Middle frontal gyrus (tissue), 1 donor: ENCODE measurements around the gene GLDN.
"Not testable (repeated sequence)": the region's sequence is repeated elsewhere in the genome, so short reads cannot be mapped to it uniquely, and the experiment has no call there.

Experiments used
- DNase-seq: peaks from one replicate; pipeline ENCODE4 v3.0.0-alpha.2; 2015; ENCODE audit warnings: low spot score; ENCODE audit errors: extremely low spot score

Gene GLDN

GRCh38 chr15:51386960-51387698 is 45.7 kb downstream of the GLDN start:
- no peak for DNase-seq

- DNase-seq, result no peak
Observed at GRCh38 chr15:51387699-51388041, 46.2 kb downstream of the GLDN start.

DNA sequence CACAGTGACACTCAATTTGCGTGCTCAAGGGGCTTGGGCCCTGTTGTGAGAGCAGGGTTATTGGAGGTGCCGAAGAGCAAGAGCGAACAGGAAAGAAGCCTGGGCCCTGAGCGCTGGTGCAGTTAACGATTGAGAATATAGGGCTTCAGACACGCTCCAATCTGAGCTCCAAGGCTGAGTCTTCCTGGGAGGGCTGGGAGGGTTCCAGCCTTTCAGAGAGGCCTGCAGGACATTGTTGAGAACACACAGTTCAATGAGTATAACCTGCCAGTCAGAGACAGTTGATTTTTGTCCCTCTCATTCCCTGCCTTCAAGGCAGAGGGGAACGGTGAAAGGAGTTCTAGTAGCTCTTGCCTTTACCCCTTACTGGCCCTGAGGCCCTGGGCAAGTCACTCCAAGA is 47.3 kb downstream of the GLDN start:
- no peak for DNase-seq

DNA sequence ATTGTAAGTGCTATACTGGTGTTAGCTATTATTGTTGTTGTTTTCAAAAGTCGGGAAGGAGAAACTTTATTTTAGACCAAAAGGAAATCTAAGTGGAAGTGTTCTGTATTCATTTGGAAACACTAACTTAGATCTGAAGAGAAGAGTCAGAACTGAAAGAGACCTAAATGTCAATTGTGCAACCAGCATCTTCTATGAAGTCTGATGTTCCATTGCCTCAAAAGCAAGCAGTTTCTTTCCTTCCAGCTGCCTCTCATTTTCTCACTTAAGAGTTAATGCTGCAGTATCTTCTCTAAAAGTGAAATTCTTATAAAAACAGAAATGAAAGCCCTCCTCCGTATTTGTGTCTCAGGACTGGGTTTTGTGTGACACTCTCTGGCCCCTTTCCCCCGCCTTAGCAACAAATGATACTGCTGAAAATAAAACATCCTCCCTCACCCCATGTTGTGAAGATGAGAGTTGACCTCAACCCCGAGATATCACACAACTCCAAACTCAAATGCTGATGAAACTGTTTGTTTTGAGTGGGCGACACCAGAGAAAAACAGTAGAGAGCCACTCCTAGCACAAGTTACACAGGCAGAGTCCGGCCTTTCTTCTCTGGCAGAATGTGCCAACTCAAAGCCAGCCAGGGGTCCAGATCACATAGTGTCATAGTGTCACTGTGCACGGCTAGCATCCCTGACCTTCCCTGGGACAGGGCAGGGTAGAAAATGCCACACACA is 48.9 kb downstream of the GLDN start:
- no peak for DNase-seq

- no peak for DNase-seq
Observed at GRCh38 chr15:51390966-51391422, 49.5 kb downstream of the GLDN start.

DNA sequence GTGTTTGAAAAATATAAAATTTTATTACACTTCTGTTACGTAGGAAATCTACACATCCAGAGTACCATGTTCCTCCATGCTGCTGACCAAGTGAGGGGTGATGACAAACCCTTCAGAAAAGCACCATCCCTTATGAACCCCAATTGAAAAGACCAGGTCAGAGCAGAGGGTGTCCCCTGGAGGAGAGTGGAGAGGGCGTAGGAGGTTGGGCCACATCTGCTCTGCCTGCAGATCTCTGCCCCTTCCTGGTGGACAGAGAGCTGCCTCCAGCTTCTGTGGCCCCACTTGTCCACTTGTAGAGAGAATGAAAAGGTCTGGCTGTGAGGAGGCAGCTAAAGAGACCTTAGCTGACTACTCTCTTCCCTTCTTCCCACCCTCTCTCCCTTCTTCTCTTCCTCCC is 55.5 kb downstream of the GLDN start:
- no peak for DNase-seq

- no peak for DNase-seq
Observed at GRCh38 chr15:51398626-51399025, 57.2 kb downstream of the GLDN start.

GRCh38 chr15:51401051-51401780 is 59.8 kb downstream of the GLDN start:
- no peak for DNase-seq

DNA sequence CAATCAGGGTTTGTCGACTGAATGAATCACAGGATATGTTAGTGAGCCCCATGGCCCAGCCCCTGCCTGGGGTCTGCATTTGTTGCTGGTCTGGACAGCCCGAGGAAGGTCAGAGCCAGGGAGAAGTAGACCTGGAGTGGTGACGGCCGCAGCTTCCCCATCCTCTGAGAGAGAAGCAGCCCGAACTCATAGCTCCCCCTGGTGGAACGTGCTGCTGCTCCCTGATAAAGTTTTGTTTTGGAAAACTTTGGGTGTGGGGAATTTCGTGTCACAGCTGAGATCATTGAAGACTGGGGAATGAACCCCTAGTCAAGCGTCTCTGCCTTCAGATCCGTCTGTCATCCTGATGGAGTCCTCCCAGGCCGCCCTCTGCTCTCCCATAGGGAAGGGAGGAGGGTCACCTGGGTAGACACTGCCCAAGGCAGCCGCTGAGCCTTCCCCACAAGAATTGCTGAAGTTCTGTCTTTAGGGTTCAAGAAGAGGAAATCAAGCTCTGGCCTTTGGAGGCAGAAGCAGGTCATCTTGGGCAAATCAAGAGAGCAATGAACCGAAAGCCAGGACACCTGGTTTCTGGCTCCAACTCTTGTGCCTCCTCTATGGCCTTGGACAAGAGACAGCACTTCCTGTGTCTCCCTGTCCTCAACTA is 60.5 kb downstream of the GLDN start:
- no peak for DNase-seq

DNA sequence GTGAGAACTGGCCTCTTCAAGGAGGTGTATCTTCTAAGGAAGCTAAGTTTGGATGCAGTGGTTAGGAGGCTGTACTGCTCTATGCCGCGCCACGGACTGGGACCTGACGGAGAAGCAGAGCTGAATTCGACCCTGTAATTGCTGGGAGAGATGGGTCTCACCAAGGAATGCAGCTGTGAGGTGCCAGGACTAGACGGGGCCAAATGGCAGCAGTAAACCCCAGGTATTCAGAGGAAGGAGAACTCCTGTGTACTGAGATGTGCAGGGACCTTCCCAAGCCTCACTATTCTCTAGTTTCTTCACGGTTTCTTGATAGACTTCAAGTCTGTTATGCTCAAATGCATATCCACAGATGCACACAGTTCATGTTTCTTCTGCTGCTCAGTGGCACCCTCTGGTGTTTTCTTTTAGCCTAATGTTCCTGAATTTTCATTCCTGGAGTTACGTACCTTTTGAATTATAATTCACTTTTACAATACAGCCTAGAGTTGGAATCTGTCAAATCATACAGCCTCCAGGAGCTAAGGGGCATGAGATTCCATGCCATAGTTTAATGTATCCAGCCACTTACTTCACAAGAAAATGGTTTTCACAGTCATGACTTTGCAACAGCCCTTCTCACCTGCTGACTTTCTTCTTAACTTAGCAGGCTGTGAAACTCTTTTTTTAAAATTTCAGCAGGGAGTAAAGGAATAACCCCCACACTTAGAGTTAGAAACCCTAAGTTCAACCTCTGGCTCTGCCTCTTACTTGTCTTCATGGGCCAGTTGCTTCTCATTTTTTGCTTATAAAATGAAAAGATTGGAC is 61.8 kb downstream of the GLDN start:
- no peak for DNase-seq

GRCh38 chr15:51403946-51404695 is 62.7 kb downstream of the GLDN start:
- no peak for DNase-seq

- DNase-seq, result no peak
Observed at GRCh38 chr15:51405693-51406523, 64.5 kb downstream of the GLDN start.

DNA sequence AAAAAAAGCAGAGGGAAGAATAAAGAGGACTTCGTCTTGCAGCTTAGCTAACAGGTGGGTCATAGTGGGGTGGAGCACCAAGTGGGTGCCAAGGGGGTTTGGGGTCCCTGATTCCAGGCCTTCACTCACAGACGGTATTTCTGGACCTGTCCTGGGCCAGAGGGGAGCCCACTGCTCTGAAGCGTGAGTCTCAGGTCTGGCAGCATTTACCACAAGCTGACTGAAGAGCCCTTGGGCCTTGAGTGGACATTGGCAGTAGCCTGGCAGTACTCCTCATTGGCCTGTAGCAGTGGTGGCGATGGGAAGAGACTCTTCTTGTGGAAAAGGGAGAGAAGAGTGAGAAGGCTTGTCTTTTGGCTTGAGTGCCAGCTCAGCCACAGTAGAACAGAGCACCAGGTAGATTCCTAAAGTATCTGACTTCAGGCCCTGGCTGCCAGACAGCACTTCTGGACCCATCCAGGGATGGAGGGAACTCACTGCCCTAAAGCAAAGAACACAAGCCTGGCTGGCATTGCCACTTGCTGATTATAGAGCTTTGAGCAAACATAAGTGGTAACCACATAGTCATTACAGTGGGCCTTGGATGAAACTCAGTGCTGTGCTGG is 72.9 kb downstream of the GLDN start:
- no peak for DNase-seq

GRCh38 chr15:51416129-51416528 is 74.7 kb downstream of the GLDN start:
- no peak for DNase-seq

- not testable (repeated sequence) for DNase-seq
Observed at GRCh38 chr15:51423040-51423439, 81.6 kb downstream of the GLDN start.

DNA sequence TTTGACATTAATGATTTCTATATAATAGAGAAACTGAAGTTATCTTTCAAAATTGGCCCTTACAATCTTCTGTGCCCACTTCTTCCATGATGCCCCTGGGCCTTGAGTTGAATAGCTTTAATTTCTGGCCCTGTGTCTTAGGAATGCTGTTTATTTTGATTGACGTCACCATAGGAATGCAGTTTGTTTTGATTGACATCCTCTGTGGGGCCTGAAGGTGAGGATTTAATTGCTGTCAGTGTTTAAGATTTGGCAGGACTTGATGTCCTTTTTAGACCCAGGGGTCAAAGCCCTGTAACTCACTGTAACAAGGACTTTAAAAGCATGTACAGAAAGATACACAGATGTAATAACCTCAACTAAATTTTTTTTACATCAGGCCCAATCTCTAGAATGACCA is 83.3 kb downstream of the GLDN start:
- no peak for DNase-seq

GRCh38 chr15:51425517-51426040 is 84.1 kb downstream of the GLDN start:
- DNase-seq, result no peak

DNA sequence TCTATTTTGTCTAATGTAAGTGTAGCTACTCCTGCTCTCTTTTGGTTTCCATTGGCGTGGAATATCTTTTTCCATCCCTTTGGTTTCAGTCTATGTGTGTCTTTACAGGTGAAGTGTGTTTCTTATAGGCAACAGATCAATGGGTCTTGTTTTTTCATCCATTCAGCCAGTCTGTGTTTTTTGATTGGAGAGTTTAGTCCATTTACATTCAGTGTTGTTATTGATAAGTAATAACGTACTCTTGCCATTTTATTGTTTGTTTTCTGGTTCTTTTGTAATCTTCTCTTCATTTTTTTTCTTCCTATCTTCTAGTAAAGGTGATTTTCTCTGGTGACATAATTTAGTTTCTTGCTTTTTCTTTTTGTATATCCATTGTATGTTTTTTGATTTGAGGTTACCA is 97.1 kb downstream of the GLDN start:
- DNase-seq, result no peak
